Measurements from ENCODE around the gene TMEM130.

GRCh38 chr7:98866351-98866750 is 3.5 kb downstream of the TMEM130 start:
- TF ChIP-seq CTCF (IDR thresholded peaks at IDR 0.05) (no peak), RFX5 (IDR thresholded peaks at IDR 0.05; ENCODE audit: low read length) (no peak), FOXJ3 (CRISPR knock-in tag; IDR thresholded peaks at IDR 0.05) (no peak), RXRA (IDR thresholded peaks at IDR 0.05; ENCODE audit: borderline replicate concordance, low read depth) (no peak), EP300 (IDR thresholded peaks at IDR 0.05; ENCODE audit: borderline replicate concordance in 1 of 2, low read depth in 1 of 2, low read length in 1 of 2) (no peak), JUND (IDR thresholded peaks at IDR 0.05) (no peak), GATA2 (CRISPR knock-in tag; IDR thresholded peaks at IDR 0.05) (no peak), EZH2phosphoT487 (IDR thresholded peaks at IDR 0.05; ENCODE audit: borderline replicate concordance, low read depth) (no peak), USF2 (IDR thresholded peaks at IDR 0.05; ENCODE audit: borderline replicate concordance, low read depth, low read length) (no peak), POLR2AphosphoS5 (IDR thresholded peaks at IDR 0.05; ENCODE audit: low read depth, low read length) (no peak)

Measured in SK-N-SH (cell line).